Calu3 (cell line): ENCODE measurements around the gene NTNG2. TPM values are rescaled to one million over a fixed set of nuclear protein-coding genes. Genes with fewer than 3 reads are reported as not detected.

Experiments used
- BruUV-seq: library from RNA; stranded (reverse); fragments of 400-500 nt; replicated peaks from 2 replicates; lab custom pipeline; 2021; lab: Mats Ljungman, UMichigan
- CTCF ChIA-PET: fragments of 300-600 bp; sonication (Branson Sonifier 250); formaldehyde crosslinking; loops from one replicate; lab custom pipeline; 2022; ENCODE audit warnings: antibody characterized with exemption; lab: Charles Lee
- DNase-seq: peaks from one replicate; pipeline ENCODE4 v3.0.0; 2022
- H3K27ac Mint-ChIP-seq: one replicate; pipeline ENCODE4 v1.8.0; 2022; ENCODE audit warnings: mixed read lengths; ENCODE audit not compliant: unreplicated experiment
- H3K27me3 Mint-ChIP-seq: one replicate; pipeline ENCODE4 v1.8.0; 2022; ENCODE audit warnings: mixed read lengths; ENCODE audit not compliant: unreplicated experiment
- H3K36me3 Mint-ChIP-seq: one replicate; pipeline ENCODE4 v1.8.0; 2022; ENCODE audit warnings: mild to moderate bottlenecking, moderate library complexity, mixed read lengths; ENCODE audit not compliant: insufficient read depth, unreplicated experiment
- H3K4me1 Mint-ChIP-seq: one replicate; pipeline ENCODE4 v1.8.0; 2022; ENCODE audit warnings: mild to moderate bottlenecking, low read depth, mixed read lengths; ENCODE audit not compliant: unreplicated experiment
- H3K4me3 Mint-ChIP-seq: one replicate; pipeline ENCODE4 v1.8.0; 2022; ENCODE audit warnings: mild to moderate bottlenecking, low read depth, moderate library complexity, mixed read lengths; ENCODE audit not compliant: unreplicated experiment
- H3K9me3 Mint-ChIP-seq: one replicate; pipeline ENCODE4 v1.8.0; 2022; ENCODE audit warnings: low read depth, mixed read lengths; ENCODE audit not compliant: unreplicated experiment
- intact Hi-C: fragments of 100-400 bp; cut with micrococcal nuclease; formaldehyde crosslinking; loops from one replicate; pipeline ENCODE4 v1.10.0; 2022; ENCODE audit not compliant: unreplicated experiment
- total RNA-seq: library from RNA; stranded (reverse); gene quantifications from 2 replicates; pipeline ENCODE4 v1.2.3, GENCODE V29; 2022
- TF ChIP-seq, protein P1 (sequence below): fragments of 200-600 bp; IDR thresholded peaks from one replicate; pipeline ENCODE4 v1.8.0; 2022; ENCODE audit warnings: antibody characterized with exemption; ENCODE audit not compliant: unreplicated experiment

The NTNG2 gene
- total RNA-seq, 1 experiment from 2014 or later, result not detected

DNA sequence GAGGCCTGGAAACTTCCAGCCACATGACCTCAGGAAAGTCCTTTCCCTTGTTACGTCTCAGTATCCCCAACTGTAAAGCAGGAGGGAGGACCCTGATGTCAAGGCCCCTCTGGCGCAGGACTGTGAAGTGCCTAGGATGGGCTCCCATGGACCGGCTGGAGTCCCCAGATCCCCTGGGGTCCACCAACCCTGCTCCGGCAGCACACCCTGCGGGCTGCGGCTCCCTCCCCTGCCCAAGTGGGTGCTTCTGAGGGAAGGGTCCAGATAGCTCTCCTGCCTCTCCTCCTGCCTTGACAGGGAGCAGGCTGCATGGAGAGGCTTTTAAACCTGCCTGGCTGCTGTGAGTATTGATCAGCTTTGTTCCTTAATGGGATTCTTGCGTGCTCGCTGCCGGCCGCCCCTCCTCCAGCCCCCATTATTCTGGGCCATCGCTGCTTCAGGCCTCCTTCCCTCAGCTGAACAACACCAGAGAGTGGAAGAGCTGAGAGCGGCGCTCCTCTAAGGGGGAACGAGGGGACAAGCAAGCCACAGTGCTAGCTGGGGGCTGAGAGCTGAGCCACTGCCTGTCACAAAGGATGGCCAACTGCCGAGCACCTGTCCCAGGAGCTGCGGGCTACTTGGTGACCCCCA is 25.6 kb upstream of the NTNG2 start:
- no peak overlapping the region for H3K4me3 Mint-ChIP-seq
- DNase-seq, result no peak
- CTCF ChIA-PET, result no interaction called here
- BruUV-seq, result no TSS peak
- intact Hi-C loops, result no loop called here
- TF ChIP-seq, protein P1, sequence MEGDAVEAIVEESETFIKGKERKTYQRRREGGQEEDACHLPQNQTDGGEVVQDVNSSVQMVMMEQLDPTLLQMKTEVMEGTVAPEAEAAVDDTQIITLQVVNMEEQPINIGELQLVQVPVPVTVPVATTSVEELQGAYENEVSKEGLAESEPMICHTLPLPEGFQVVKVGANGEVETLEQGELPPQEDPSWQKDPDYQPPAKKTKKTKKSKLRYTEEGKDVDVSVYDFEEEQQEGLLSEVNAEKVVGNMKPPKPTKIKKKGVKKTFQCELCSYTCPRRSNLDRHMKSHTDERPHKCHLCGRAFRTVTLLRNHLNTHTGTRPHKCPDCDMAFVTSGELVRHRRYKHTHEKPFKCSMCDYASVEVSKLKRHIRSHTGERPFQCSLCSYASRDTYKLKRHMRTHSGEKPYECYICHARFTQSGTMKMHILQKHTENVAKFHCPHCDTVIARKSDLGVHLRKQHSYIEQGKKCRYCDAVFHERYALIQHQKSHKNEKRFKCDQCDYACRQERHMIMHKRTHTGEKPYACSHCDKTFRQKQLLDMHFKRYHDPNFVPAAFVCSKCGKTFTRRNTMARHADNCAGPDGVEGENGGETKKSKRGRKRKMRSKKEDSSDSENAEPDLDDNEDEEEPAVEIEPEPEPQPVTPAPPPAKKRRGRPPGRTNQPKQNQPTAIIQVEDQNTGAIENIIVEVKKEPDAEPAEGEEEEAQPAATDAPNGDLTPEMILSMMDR, result no peak
- peaks cover 100% of the 10 kb centered on the region for H3K27me3 Mint-ChIP-seq
- no peaks in the 10 kb centered on the region for H3K4me1 Mint-ChIP-seq
- no peaks in the 10 kb centered on the region for H3K36me3 Mint-ChIP-seq
- H3K27ac Mint-ChIP-seq, result no peak overlapping the region
- H3K9me3 Mint-ChIP-seq, result no peaks in the 10 kb centered on the region

DNA sequence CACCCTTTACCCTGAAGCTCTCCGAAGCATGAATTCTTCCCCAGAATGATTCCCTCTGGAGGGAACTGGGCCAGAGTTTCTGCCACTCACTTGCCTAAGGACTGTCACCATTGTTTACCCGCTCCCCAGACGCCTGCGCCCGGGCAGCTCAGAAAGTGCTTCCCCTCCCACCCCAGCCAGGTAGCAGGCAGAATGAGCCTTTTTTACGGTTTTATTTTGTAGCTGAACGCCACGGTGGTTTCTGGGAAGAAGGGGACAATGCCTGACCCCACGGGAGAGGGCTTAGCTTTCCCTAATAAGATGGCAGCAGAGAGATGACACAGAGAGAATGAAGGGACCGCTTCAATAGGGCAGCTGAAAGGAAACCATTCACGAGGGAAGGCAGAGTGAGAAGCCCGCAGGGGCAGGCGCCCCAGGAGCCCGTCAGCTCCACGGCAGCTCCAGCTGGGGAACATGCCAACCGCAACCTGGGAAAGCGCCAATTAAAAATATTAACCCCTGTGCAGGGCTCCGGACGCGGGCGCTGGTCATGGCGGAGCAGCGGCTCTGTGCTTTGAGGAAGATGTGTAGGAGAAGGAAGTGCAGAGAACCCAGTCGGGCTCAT is 20.4 kb upstream of the NTNG2 start:
- no peaks in the 10 kb centered on the region for H3K36me3 Mint-ChIP-seq
- H3K27me3 Mint-ChIP-seq, result peaks cover 92% of the 10 kb centered on the region
- TF ChIP-seq, protein P1, result no peak
- no peaks in the 10 kb centered on the region for H3K9me3 Mint-ChIP-seq
- BruUV-seq, result no TSS peak
- no peak for DNase-seq
- CTCF ChIA-PET, result no interaction called here
- H3K27ac Mint-ChIP-seq, result no peak overlapping the region
- no peak overlapping the region for H3K4me3 Mint-ChIP-seq
- intact Hi-C loops, result no loop called here
- no peaks in the 10 kb centered on the region for H3K4me1 Mint-ChIP-seq

DNA sequence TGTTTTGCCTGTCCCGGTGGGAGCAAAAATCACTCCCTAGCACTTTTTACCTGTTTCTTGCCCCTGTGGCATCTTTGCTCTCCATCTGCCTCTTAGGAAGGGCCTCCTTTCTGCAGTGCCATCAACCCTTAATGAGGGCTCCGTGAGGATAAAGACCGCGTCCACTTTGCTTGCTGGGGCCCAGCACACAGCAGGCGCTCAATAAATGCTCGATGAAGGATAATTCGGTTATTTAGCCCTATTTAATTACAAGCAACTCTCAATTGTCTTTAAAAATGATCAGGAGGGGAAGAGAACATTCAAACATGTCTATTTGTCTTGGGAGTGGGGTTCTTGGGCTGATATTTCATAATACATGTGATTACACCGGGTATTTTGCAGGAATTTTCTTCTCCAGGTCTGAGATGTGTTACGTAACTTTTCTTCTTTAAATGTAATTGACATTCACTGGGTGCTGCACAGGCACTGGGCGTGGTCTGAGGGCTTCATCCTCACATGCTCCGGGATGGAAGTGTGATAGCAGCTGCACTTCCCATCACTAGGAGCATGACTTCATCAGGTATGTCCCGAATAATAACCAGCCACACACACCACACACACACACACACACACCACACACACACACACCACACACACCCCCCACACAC is 19.8 kb upstream of the NTNG2 start:
- CTCF ChIA-PET, result interaction anchor here (0.5 kb wide), 1 partner anchor 244 kb away, joined by 5 read pairs; no protein-coding TSS in a partner anchor
- Mint-ChIP-seq H3K9me3 (no peaks in the 10 kb centered on the region), H3K4me3 (no peak overlapping the region), H3K27ac (no peak overlapping the region), H3K36me3 (no peaks in the 10 kb centered on the region), H3K4me1 (no peaks in the 10 kb centered on the region), H3K27me3 (peaks cover 92% of the 10 kb centered on the region)
- TF ChIP-seq, protein P1, result no peak
- intact Hi-C loops, result no loop called here
- no peak for DNase-seq
- no TSS peak for BruUV-seq

DNA sequence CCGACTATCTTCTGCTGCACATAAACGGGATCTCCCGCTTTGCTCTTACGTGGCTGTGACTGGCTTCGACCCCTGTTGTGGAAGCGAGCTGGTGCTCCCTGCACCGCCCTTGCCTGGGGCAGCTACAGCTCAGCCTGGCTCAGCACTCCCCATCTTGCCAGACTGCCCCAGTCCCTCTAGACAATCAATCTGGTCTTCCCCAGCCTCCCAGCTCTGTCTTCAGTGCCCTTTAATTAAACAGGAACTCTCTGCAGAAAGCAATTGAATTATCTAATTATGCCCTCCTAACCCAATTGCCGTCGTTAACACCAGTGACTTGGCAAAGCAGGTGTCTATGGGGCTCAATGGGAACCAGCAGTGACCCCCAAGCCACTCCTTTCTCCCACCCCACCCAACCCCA is 18.9 kb upstream of the NTNG2 start:
- Mint-ChIP-seq H3K27ac (no peak overlapping the region), H3K4me1 (no peaks in the 10 kb centered on the region), H3K36me3 (no peaks in the 10 kb centered on the region), H3K9me3 (no peaks in the 10 kb centered on the region), H3K4me3 (no peak overlapping the region), H3K27me3 (peaks cover 89% of the 10 kb centered on the region)
- BruUV-seq, result no TSS peak
- DNase-seq, result no peak
- intact Hi-C loops, result no loop called here
- CTCF ChIA-PET, result no interaction called here
- TF ChIP-seq, protein P1, result no peak
